Measurements from ENCODE around the gene HUWE1. TPM values are rescaled to one million over a fixed set of nuclear protein-coding genes. Genes with fewer than 3 reads are reported as not detected.

The HUWE1 gene
- polyA plus RNA-seq, 2 of the 4 experiments (the other 2 are of a cell fraction), result 55.7 to 120 TPM

DNA sequence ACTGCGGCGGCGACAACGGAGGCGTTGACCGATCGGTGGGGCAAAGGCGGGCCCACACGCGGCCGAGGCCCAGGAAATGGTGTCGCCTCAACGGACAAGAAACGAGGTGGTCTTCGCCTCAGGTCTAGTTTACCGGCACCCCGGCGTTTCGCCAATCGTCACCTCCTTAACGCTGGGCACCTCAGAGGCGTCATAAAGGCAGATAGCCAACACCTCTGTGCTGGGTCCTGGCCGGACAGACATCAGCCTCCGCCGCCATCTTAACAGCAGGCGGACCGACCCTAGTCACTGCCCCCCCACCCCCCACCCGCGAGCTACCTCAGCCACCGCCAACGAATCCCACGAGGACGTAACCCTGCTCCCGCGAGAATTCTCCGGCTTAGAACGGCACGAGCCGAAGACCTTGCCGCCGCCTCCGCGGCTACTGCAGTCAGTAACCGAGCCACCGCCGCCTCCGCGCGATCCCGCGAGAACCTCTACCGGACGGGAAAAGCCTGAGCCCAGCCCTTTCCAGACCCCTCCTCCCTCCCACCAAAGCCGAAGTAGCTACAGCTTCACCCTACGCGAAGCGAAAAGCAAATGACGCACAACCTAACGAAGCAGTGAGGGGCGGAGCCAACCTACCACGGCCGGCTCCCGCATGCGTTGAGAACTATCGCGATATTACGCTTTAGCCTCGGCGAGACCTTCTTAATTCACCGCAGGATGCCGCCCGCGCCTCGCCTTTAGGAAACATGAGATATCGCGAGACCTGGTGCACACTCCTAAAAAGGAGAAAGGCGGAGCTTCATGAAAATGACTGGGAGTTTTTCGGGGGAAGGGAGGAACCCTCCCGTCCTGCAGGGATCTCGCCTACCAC lies 2.7 kb downstream of the HUWE1 start (continued):
- TF ChIP-seq, protein P1, sequence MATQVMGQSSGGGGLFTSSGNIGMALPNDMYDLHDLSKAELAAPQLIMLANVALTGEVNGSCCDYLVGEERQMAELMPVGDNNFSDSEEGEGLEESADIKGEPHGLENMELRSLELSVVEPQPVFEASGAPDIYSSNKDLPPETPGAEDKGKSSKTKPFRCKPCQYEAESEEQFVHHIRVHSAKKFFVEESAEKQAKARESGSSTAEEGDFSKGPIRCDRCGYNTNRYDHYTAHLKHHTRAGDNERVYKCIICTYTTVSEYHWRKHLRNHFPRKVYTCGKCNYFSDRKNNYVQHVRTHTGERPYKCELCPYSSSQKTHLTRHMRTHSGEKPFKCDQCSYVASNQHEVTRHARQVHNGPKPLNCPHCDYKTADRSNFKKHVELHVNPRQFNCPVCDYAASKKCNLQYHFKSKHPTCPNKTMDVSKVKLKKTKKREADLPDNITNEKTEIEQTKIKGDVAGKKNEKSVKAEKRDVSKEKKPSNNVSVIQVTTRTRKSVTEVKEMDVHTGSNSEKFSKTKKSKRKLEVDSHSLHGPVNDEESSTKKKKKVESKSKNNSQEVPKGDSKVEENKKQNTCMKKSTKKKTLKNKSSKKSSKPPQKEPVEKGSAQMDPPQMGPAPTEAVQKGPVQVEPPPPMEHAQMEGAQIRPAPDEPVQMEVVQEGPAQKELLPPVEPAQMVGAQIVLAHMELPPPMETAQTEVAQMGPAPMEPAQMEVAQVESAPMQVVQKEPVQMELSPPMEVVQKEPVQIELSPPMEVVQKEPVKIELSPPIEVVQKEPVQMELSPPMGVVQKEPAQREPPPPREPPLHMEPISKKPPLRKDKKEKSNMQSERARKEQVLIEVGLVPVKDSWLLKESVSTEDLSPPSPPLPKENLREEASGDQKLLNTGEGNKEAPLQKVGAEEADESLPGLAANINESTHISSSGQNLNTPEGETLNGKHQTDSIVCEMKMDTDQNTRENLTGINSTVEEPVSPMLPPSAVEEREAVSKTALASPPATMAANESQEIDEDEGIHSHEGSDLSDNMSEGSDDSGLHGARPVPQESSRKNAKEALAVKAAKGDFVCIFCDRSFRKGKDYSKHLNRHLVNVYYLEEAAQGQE (IDR thresholded peaks at IDR 0.05), result peak; percentile 94

DNA sequence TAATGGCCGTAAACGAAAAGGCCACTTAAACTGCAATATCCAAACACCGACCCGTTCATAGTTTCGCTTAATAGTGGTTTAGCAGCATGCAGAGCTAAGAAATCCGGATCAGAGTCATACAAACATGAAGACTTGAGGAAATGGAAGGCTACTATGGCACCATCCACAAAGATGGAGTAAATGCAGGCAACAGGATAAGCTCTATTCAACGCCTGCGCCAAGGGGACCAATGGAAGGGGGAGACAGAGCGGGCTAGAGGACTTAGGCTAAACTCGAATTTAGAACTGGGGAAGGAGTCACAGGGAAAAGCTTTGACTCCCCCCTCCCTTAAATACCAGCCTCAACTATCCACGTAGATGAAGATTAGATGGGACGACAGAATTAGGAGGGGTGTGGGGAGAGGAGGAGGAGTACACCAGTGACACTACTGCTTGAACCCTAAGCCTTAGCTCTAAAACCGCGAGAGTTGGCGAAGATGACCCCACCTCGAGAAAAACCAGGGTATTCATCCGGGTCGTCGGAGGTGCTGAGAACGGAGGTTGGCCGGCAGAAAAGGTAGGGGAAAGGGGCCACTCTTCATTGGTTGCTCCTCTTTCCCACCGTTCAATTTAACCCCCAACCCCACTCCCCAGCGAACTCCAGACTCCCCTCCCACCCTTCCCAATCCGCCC lies 3.5 kb downstream of the HUWE1 start:
- ATAC-seq (peak; percentile 41 to 54), FAIRE-seq (no peak), DNase-seq (ENCODE audit: low read depth in 1 of 2, low spot score in 1 of 2) (peak; percentile 46 to 79)
- peak overlapping the region; percentile 66 for H3K4me3 ChIP-seq
- WGBS (ENCODE audit: missing lambda C conversion rate), result under 1% methylated on average over 22 of the region's 24 CpGs
- H3K9me3 ChIP-seq, result no peaks in the 10 kb centered on the region
- POLR2A ChIA-PET, result interaction anchor here (0.5 to 2.4 kb wide), 9 partner anchors 8 to 846 kb away, joined by 3 to 16 read pairs (median 4); partner anchors contain the start of genes GNL3L and PHF8
- TF ChIP-seq EHF (CRISPR knock-in tag; IDR thresholded peaks at IDR 0.05), result no peak
- TF ChIP-seq CBX8 (IDR thresholded peaks at IDR 0.05), result no peak
- TF ChIP-seq RNF2 (IDR thresholded peaks at IDR 0.05; ENCODE audit: borderline replicate concordance, low read depth), result no peak
- peak; percentile 87 for TF ChIP-seq CHD2 (IDR thresholded peaks at IDR 0.05; ENCODE audit: low read length, partially characterized antibody)
- TF ChIP-seq, protein P2, sequence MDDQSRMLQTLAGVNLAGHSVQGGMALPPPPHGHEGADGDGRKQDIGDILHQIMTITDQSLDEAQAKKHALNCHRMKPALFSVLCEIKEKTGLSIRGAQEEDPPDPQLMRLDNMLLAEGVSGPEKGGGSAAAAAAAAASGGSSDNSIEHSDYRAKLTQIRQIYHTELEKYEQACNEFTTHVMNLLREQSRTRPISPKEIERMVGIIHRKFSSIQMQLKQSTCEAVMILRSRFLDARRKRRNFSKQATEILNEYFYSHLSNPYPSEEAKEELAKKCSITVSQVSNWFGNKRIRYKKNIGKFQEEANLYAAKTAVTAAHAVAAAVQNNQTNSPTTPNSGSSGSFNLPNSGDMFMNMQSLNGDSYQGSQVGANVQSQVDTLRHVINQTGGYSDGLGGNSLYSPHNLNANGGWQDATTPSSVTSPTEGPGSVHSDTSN (IDR thresholded peaks at IDR 0.05), result no peak
- TF ChIP-seq, protein P1 (IDR thresholded peaks at IDR 0.05), result peak; percentile 54; the same call in 1 of the 2 replicates
- TF ChIP-seq ZNF302 (CRISPR knock-in tag; IDR thresholded peaks at IDR 0.05), result no peak
- TF ChIP-seq HDAC2 (IDR thresholded peaks at IDR 0.05), result no peak
- H3K4me1 ChIP-seq, result peaks cover 20% of the 10 kb centered on the region; the same call in 2 of the 3 replicates
- peak overlapping the region; percentile 95 for H3K4me2 ChIP-seq
- CTCF ChIA-PET, result no interaction called here
- peak overlapping the region; percentile 89 to 98 for H3K27ac ChIP-seq

DNA sequence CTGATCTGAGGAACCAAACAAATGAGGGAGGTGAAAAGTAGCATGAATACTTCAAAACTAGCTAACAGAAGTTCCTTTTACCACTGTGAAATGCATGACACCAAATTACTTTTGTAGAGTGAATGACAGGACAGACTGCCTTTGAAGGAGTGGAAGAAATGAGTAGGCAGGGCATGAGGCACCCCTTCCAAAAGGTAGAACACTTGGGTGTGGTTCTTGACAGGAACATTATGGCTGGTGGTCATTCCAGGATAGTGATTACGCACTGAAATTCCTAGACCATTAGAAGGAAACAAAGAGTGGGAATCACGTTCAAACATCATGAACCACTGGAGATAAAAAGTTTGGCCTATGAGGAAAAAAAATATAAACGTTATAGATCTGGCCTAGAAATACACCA lies 4.9 kb downstream of the HUWE1 start:
- H3K4me2 ChIP-seq, result peak overlapping the region; percentile 95
- FAIRE-seq (peak; percentile 73), DNase-seq (ENCODE audit: low read depth in 1 of 2, low spot score in 1 of 2) (no peak), ATAC-seq (no peak)
- WGBS (ENCODE audit: missing lambda C conversion rate), result 49% methylated on average over 3 of the region's 3 CpGs
- ChIA-PET CTCF (no interaction called here), POLR2A (no interaction called here)
- peak overlapping the region; percentile 66; the same call in 2 of the 3 replicates for H3K4me3 ChIP-seq
- H3K9me3 ChIP-seq, result no peaks in the 10 kb centered on the region
- peaks cover 20% of the 10 kb centered on the region; the same call in 2 of the 3 replicates for H3K4me1 ChIP-seq
- H3K27ac ChIP-seq, result no peak overlapping the region
- TF ChIP-seq HOXA7 (CRISPR knock-in tag; IDR thresholded peaks at IDR 0.05), result no peak
- TF ChIP-seq, protein P3, sequence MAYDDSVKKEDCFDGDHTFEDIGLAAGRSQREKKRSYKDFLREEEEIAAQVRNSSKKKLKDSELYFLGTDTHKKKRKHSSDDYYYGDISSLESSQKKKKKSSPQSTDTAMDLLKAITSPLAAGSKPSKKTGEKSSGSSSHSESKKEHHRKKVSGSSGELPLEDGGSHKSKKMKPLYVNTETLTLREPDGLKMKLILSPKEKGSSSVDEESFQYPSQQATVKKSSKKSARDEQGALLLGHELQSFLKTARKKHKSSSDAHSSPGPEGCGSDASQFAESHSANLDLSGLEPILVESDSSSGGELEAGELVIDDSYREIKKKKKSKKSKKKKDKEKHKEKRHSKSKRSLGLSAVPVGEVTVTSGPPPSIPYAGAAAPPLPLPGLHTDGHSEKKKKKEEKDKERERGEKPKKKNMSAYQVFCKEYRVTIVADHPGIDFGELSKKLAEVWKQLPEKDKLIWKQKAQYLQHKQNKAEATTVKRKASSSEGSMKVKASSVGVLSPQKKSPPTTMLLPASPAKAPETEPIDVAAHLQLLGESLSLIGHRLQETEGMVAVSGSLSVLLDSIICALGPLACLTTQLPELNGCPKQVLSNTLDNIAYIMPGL (CRISPR knock-in tag; IDR thresholded peaks at IDR 0.05; ENCODE audit: borderline replicate concordance), result no peak
- TF ChIP-seq KDM1A (IDR thresholded peaks at IDR 0.05; ENCODE audit: low read depth), result no peak
- no peak for TF ChIP-seq RFX5 (IDR thresholded peaks at IDR 0.05)
- no peak for TF ChIP-seq POLR2AphosphoS2 (conservative IDR thresholded peaks at IDR 0.05; ENCODE audit: low read length)
- TF ChIP-seq RNF2 (IDR thresholded peaks at IDR 0.05; ENCODE audit: borderline replicate concordance, low read depth), result no peak
- no peak for TF ChIP-seq HOXB13 (CRISPR knock-in tag; IDR thresholded peaks at IDR 0.05; ENCODE audit: low read depth)
- no peak for TF ChIP-seq CBX8 (IDR thresholded peaks at IDR 0.05)
- no peak for TF ChIP-seq RARB (CRISPR knock-in tag; IDR thresholded peaks at IDR 0.05)
- no peak for TF ChIP-seq CHD2 (IDR thresholded peaks at IDR 0.05; ENCODE audit: low read length, partially characterized antibody)
- TF ChIP-seq TFCP2L1 (CRISPR knock-in tag; IDR thresholded peaks at IDR 0.05), result no peak
- TF ChIP-seq HEYL (CRISPR knock-in tag; IDR thresholded peaks at IDR 0.05), result no peak
- TF ChIP-seq, protein P2 (IDR thresholded peaks at IDR 0.05), result no peak
- no peak for TF ChIP-seq NFE2L2 (conservative IDR thresholded peaks at IDR 0.05; ENCODE audit: low read length)
